Measurements from ENCODE around the gene EGR2. TPM values are rescaled to one million over a fixed set of nuclear protein-coding genes. Genes with fewer than 3 reads are reported as not detected.
A peak's percentile ranks its signal among the peaks of the same experiment; 100 is the strongest.

Gene EGR2
- polyA plus RNA-seq, 1 donor from 2014 or later, result 1.7 TPM

DNA sequence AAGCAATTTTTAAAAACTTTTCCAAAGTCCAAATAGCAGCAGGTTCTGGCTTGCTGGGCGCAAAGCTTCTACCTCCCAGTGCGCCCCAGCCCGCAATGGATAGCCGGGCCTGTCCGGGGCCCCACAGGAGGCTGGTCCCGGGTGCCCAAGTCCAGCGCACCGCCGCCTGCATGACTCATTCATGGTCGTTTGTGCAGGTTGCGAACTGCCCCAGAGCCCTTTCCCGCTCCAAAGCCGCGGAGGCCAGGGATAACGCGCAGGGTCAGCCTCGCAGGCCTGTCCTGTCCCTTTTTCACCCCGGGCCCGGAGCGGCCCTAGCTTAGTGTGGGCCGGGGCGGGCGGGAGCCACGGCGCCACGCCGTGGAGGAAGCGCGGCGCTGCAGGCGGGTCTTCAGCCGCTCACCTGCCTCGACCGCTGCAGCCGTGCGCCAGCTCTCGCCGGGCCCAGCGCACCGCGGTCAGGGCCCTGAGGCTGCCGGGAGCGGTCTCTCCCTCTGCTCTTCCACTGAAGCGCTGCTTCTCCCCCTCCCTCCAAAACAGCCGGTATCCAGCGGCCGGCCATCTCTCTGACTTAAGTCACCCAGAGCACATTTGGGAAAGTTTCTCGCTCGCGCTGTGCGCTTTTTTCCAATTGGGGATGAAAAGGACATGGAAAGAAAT is 1.7 kb upstream of the EGR2 start:
- Histone ChIP-seq H3K9me3 (ENCODE audit: low read length) (no peaks in the 10 kb centered on the region), H3K27me3 (ENCODE audit: insufficient read depth, low read depth, low read length) (peaks cover 83% of the 10 kb centered on the region), H2AFZ (ENCODE audit: low read depth, low read length) (no peak overlapping the region), H3F3A (ENCODE audit: insufficient read depth, low read length, poor library complexity, severe bottlenecking) (peaks cover 4% of the 10 kb centered on the region), H4K20me1 (ENCODE audit: insufficient read depth) (no peaks in the 10 kb centered on the region), H3K9me2 (ENCODE audit: insufficient read depth, low read length) (no peaks in the 10 kb centered on the region), H3K4me3 (ENCODE audit: low read length) (peak overlapping the region; percentile 80), H3K27ac (ENCODE audit: low read length) (no peak overlapping the region), H3K79me2 (replicated peaks; ENCODE audit: insufficient read depth, low read length) (no peaks in the 10 kb centered on the region), H3K36me3 (ENCODE audit: insufficient read depth, low read length) (no peaks in the 10 kb centered on the region), H3K4me2 (ENCODE audit: low read length) (peak overlapping the region; percentile 95), H3K9ac (ENCODE audit: low read length) (no peak overlapping the region)
- no peak for TF ChIP-seq POLR2AphosphoS5 (IDR thresholded peaks at IDR 0.05)
- TF ChIP-seq EZH2 (IDR thresholded peaks at IDR 0.05; ENCODE audit: borderline replicate concordance, insufficient read depth, low read length, poor library complexity, severe bottlenecking), result no peak
- no peak for TF ChIP-seq TAF1 (IDR thresholded peaks at IDR 0.05; ENCODE audit: low read depth)
- TF ChIP-seq RAD21 (conservative IDR thresholded peaks at IDR 0.05), result peak; percentile 77
- TF ChIP-seq, protein P1, sequence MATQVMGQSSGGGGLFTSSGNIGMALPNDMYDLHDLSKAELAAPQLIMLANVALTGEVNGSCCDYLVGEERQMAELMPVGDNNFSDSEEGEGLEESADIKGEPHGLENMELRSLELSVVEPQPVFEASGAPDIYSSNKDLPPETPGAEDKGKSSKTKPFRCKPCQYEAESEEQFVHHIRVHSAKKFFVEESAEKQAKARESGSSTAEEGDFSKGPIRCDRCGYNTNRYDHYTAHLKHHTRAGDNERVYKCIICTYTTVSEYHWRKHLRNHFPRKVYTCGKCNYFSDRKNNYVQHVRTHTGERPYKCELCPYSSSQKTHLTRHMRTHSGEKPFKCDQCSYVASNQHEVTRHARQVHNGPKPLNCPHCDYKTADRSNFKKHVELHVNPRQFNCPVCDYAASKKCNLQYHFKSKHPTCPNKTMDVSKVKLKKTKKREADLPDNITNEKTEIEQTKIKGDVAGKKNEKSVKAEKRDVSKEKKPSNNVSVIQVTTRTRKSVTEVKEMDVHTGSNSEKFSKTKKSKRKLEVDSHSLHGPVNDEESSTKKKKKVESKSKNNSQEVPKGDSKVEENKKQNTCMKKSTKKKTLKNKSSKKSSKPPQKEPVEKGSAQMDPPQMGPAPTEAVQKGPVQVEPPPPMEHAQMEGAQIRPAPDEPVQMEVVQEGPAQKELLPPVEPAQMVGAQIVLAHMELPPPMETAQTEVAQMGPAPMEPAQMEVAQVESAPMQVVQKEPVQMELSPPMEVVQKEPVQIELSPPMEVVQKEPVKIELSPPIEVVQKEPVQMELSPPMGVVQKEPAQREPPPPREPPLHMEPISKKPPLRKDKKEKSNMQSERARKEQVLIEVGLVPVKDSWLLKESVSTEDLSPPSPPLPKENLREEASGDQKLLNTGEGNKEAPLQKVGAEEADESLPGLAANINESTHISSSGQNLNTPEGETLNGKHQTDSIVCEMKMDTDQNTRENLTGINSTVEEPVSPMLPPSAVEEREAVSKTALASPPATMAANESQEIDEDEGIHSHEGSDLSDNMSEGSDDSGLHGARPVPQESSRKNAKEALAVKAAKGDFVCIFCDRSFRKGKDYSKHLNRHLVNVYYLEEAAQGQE (IDR thresholded peaks at IDR 0.05; ENCODE audit: borderline replicate concordance), result no peak
- TF ChIP-seq, protein P2, sequence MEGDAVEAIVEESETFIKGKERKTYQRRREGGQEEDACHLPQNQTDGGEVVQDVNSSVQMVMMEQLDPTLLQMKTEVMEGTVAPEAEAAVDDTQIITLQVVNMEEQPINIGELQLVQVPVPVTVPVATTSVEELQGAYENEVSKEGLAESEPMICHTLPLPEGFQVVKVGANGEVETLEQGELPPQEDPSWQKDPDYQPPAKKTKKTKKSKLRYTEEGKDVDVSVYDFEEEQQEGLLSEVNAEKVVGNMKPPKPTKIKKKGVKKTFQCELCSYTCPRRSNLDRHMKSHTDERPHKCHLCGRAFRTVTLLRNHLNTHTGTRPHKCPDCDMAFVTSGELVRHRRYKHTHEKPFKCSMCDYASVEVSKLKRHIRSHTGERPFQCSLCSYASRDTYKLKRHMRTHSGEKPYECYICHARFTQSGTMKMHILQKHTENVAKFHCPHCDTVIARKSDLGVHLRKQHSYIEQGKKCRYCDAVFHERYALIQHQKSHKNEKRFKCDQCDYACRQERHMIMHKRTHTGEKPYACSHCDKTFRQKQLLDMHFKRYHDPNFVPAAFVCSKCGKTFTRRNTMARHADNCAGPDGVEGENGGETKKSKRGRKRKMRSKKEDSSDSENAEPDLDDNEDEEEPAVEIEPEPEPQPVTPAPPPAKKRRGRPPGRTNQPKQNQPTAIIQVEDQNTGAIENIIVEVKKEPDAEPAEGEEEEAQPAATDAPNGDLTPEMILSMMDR (IDR thresholded peaks at IDR 0.05; ENCODE audit: poor library complexity, severe bottlenecking), result peak; percentile 88
- TF ChIP-seq EP300 (conservative IDR thresholded peaks at IDR 0.05; ENCODE audit: poor library complexity, severe bottlenecking), result no peak
- TF ChIP-seq SMC3 (conservative IDR thresholded peaks at IDR 0.05; ENCODE audit: poor library complexity), result peak; percentile 90
- TF ChIP-seq MXI1 (conservative IDR thresholded peaks at IDR 0.05; ENCODE audit: poor library complexity, severe bottlenecking), result no peak

DNA sequence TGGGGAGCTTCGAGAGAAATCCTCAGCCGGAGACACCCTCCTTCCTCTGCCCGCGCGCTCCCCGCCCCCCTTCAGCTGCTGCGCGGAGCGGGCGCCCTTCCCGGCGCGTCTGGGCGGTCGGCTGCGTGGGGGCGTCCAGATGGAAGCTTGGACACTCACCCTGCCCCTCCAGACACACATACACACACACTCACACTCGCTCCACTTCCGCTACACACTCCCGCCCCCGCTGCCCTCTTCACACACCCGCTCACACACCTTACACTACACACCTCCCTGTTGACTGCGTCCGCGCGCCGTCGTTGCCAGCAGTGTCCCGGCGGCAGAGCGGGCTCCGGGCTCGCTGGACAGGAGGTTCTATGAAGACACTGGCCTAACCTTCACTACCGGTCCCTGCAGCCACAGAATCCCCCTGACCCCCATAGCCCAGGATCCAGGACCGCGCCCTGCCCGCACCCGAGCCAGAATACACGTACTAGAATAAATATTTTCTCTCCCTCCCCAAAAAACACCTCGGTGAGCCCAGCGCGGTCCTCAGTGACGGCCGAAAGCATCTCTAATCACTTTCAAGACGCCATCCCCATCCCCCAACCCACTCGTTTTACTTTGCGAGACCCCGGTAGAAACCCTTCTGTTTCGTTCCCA is 1.1 kb upstream of the EGR2 start:
- peaks cover 4% of the 10 kb centered on the region for H3F3A ChIP-seq (ENCODE audit: insufficient read depth, low read length, poor library complexity, severe bottlenecking)
- no peak for TF ChIP-seq SMC3 (conservative IDR thresholded peaks at IDR 0.05; ENCODE audit: poor library complexity)
- TF ChIP-seq RAD21 (conservative IDR thresholded peaks at IDR 0.05), result no peak
- no peak for TF ChIP-seq TAF1 (IDR thresholded peaks at IDR 0.05; ENCODE audit: low read depth)
- no peak for TF ChIP-seq MXI1 (conservative IDR thresholded peaks at IDR 0.05; ENCODE audit: poor library complexity, severe bottlenecking)
- no peak for TF ChIP-seq EP300 (conservative IDR thresholded peaks at IDR 0.05; ENCODE audit: poor library complexity, severe bottlenecking)
- TF ChIP-seq POLR2AphosphoS5 (IDR thresholded peaks at IDR 0.05), result no peak
- TF ChIP-seq, protein P2 (IDR thresholded peaks at IDR 0.05; ENCODE audit: poor library complexity, severe bottlenecking), result no peak
- TF ChIP-seq, protein P1 (IDR thresholded peaks at IDR 0.05; ENCODE audit: borderline replicate concordance), result no peak
- no peak for TF ChIP-seq EZH2 (IDR thresholded peaks at IDR 0.05; ENCODE audit: borderline replicate concordance, insufficient read depth, low read length, poor library complexity, severe bottlenecking)
- H3K36me3 ChIP-seq (ENCODE audit: insufficient read depth, low read length), result no peaks in the 10 kb centered on the region
- H3K9me2 ChIP-seq (ENCODE audit: insufficient read depth, low read length), result no peaks in the 10 kb centered on the region
- H3K27me3 ChIP-seq (ENCODE audit: insufficient read depth, low read depth, low read length), result peaks cover 89% of the 10 kb centered on the region
- peak overlapping the region; percentile 7 for H2AFZ ChIP-seq (ENCODE audit: low read depth, low read length)
- no peaks in the 10 kb centered on the region for H3K9me3 ChIP-seq (ENCODE audit: low read length)
- H3K4me2 ChIP-seq (ENCODE audit: low read length), result peak overlapping the region; percentile 95
- H3K4me3 ChIP-seq (ENCODE audit: low read length), result peak overlapping the region; percentile 80
- H3K27ac ChIP-seq (ENCODE audit: low read length), result no peak overlapping the region
- peak overlapping the region; percentile 58 for H3K9ac ChIP-seq (ENCODE audit: low read length)
- no peaks in the 10 kb centered on the region for H4K20me1 ChIP-seq (ENCODE audit: insufficient read depth)
- no peaks in the 10 kb centered on the region for H3K79me2 ChIP-seq (replicated peaks; ENCODE audit: insufficient read depth, low read length)

Measured in neural cell (in vitro differentiated cells).